ENCODE results near the gene MXD4. TPM values are rescaled to one million over a fixed set of nuclear protein-coding genes. Genes with fewer than 3 reads are reported as not detected.

MXD4 gene
- total RNA-seq, 1 experiment from 2014 or later, result 22.3 TPM

- CTCF ChIA-PET, result no interaction called here
- no peaks in the 10 kb centered on the region; the same call in 1 of the 2 replicates for H3K27me3 ChIP-seq (replicated peaks; ENCODE audit: control insufficient read depth, insufficient read depth, low read length)
- POLR2A ChIA-PET, result no interaction called here
Measured at GRCh38 chr4:2266821-2267220, 4.9 kb upstream of the MXD4 start.

GRCh38 chr4:2266181-2266580 lies 4.3 kb upstream of the MXD4 start:
- no peak overlapping the region for H3K4me3 ChIP-seq (ENCODE audit: low read depth, low read length)
- Mint-ChIP-seq H3K4me3 (ENCODE audit: unreplicated experiment) (no peak overlapping the region), H3K27me3 (ENCODE audit: insufficient read depth, unreplicated experiment) (no peaks in the 10 kb centered on the region), H3K36me3 (ENCODE audit: insufficient read depth, unreplicated experiment) (no peaks in the 10 kb centered on the region), H3K9me3 (ENCODE audit: unreplicated experiment) (no peaks in the 10 kb centered on the region), H3K4me1 (ENCODE audit: low read depth, unreplicated experiment) (no peaks in the 10 kb centered on the region), H3K27ac (ENCODE audit: unreplicated experiment) (no peak overlapping the region)
- no peaks in the 10 kb centered on the region for H3K36me3 ChIP-seq (ENCODE audit: control insufficient read depth, insufficient read depth, low read length)
- no peaks in the 10 kb centered on the region for H3K4me1 ChIP-seq
- BruUV-seq (replicated peaks), result no TSS peak
- ChIA-PET CTCF (no interaction called here), POLR2A (no interaction called here)
- H3K27me3 ChIP-seq (replicated peaks; ENCODE audit: control insufficient read depth, insufficient read depth, low read length), result no peaks in the 10 kb centered on the region; the same call in 1 of the 2 replicates
- no peaks in the 10 kb centered on the region for H3K9me3 ChIP-seq
- DNase-seq, result no peak
- no peak for TF ChIP-seq CTCF (IDR thresholded peaks at IDR 0.05; ENCODE audit: insufficient read depth in 1 of 2, low read depth in 1 of 2, low read length in 1 of 2, severe bottlenecking in 1 of 2, unreplicated experiment in 1 of 2)
- intact Hi-C loops (cut with micrococcal nuclease; ENCODE audit: unreplicated experiment), result no loop called here

More at GRCh38 chr4:2266821-2267220, 4.9 kb upstream of the MXD4 start:
- H3K4me1 Mint-ChIP-seq (ENCODE audit: low read depth, unreplicated experiment), result no peaks in the 10 kb centered on the region
- Histone ChIP-seq H3K9me3 (no peaks in the 10 kb centered on the region), H3K36me3 (ENCODE audit: control insufficient read depth, insufficient read depth, low read length) (no peaks in the 10 kb centered on the region), H3K4me1 (no peaks in the 10 kb centered on the region), H3K4me3 (ENCODE audit: low read depth, low read length) (no peak overlapping the region)
- TF ChIP-seq CTCF (IDR thresholded peaks at IDR 0.05; ENCODE audit: insufficient read depth in 1 of 2, low read depth in 1 of 2, low read length in 1 of 2, severe bottlenecking in 1 of 2, unreplicated experiment in 1 of 2), result no peak
- H3K27ac Mint-ChIP-seq (ENCODE audit: unreplicated experiment), result no peak overlapping the region
- H3K36me3 Mint-ChIP-seq (ENCODE audit: insufficient read depth, unreplicated experiment), result no peaks in the 10 kb centered on the region
- no TSS peak for BruUV-seq (replicated peaks)
- H3K9me3 Mint-ChIP-seq (ENCODE audit: unreplicated experiment), result no peaks in the 10 kb centered on the region
- H3K27me3 Mint-ChIP-seq (ENCODE audit: insufficient read depth, unreplicated experiment), result no peaks in the 10 kb centered on the region
- DNase-seq, result no peak
- intact Hi-C loops (cut with micrococcal nuclease; ENCODE audit: unreplicated experiment), result no loop called here
- no peak overlapping the region for H3K4me3 Mint-ChIP-seq (ENCODE audit: unreplicated experiment)

- no peaks in the 10 kb centered on the region for H3K4me1 Mint-ChIP-seq (ENCODE audit: low read depth, unreplicated experiment)
- H3K27me3 Mint-ChIP-seq (ENCODE audit: insufficient read depth, unreplicated experiment), result no peaks in the 10 kb centered on the region
- 0 out of 2 replicates have a peak, but pooled peaks cover 5% of the 10 kb centered on the region for H3K4me1 ChIP-seq
- ChIA-PET POLR2A (no interaction called here), CTCF (no interaction called here)
- TF ChIP-seq CTCF (IDR thresholded peaks at IDR 0.05; ENCODE audit: insufficient read depth in 1 of 2, low read depth in 1 of 2, low read length in 1 of 2, severe bottlenecking in 1 of 2, unreplicated experiment in 1 of 2), result no peak
- H3K4me3 Mint-ChIP-seq (ENCODE audit: unreplicated experiment), result no peak overlapping the region
- no peaks in the 10 kb centered on the region for H3K36me3 Mint-ChIP-seq (ENCODE audit: insufficient read depth, unreplicated experiment)
- H3K36me3 ChIP-seq (ENCODE audit: control insufficient read depth, insufficient read depth, low read length), result no peaks in the 10 kb centered on the region
- H3K27me3 ChIP-seq (replicated peaks; ENCODE audit: control insufficient read depth, insufficient read depth, low read length), result no peaks in the 10 kb centered on the region; the same call in 1 of the 2 replicates
- no TSS peak for BruUV-seq (replicated peaks)
- H3K9me3 ChIP-seq, result no peaks in the 10 kb centered on the region
- H3K27ac Mint-ChIP-seq (ENCODE audit: unreplicated experiment), result no peak overlapping the region
- no peak overlapping the region for H3K4me3 ChIP-seq (ENCODE audit: low read depth, low read length)
- DNase-seq, result no peak
- intact Hi-C loops (cut with micrococcal nuclease; ENCODE audit: unreplicated experiment), result no loop called here
- no peaks in the 10 kb centered on the region for H3K9me3 Mint-ChIP-seq (ENCODE audit: unreplicated experiment)
Measured at GRCh38 chr4:2265113-2266110, 3.5 kb upstream of the MXD4 start.

Measured in Caco-2 (cell line).